ENCODE measurements around the gene SLC13A3. TPM values are rescaled to one million over a fixed set of nuclear protein-coding genes. Genes with fewer than 3 reads are reported as not detected.

Gene SLC13A3
- total and polyA plus RNA-seq, 2 donors (not counting 3 experiments of a cell fraction or from before 2014, with no cell fraction given): 0.11 to 0.40 TPM

GRCh38 chr20:46575394-46575793 lies 75.9 kb downstream of the SLC13A3 start:
- FAIRE-seq: no peak
- H2AFZ ChIP-seq (ENCODE audit: low read depth, low read length): no peak overlapping the region
- dilution Hi-C loops (cut with MboI; ENCODE audit: extremely low pct_ligation_motif_present, low sequenced_read_pairs): no loop called here
- H3K27ac ChIP-seq (ENCODE audit: insufficient read depth, low read depth, low read length): no peak overlapping the region
- TF ChIP-seq FOS (IDR thresholded peaks at IDR 0.05; ENCODE audit: borderline replicate concordance, insufficient read depth, low read length): no peak
- no peak for TF ChIP-seq GATA2 (IDR thresholded peaks at IDR 0.05; ENCODE audit: insufficient read depth, insufficient read length, low read depth, low read length)
- no peak for TF ChIP-seq CTCF (IDR thresholded peaks at IDR 0.05; ENCODE audit: extremely low read depth in 1 of 2, insufficient read depth in 1 of 2, low read depth in 1 of 2, low read length in 2 of 2)
- no peak for TF ChIP-seq POLR2AphosphoS5 (IDR thresholded peaks at IDR 0.05; ENCODE audit: insufficient read depth, low read depth, low read length)
- TF ChIP-seq JUN (IDR thresholded peaks at IDR 0.05; ENCODE audit: borderline replicate concordance, insufficient read depth, insufficient read length, low read depth): no peak
- no peak for TF ChIP-seq MYC (IDR thresholded peaks at IDR 0.05; ENCODE audit: low read depth, low read length)
- TF ChIP-seq EZH2 (IDR thresholded peaks at IDR 0.05; ENCODE audit: borderline replicate concordance, low read depth, low read length, severe bottlenecking): no peak
- TF ChIP-seq POLR2A (IDR thresholded peaks at IDR 0.05; ENCODE audit: low read depth, low read length): no peak
- TF ChIP-seq MAX (IDR thresholded peaks at IDR 0.05; ENCODE audit: insufficient read depth, insufficient read length): no peak
- H3K9me1 ChIP-seq (replicated peaks; ENCODE audit: control insufficient read depth, extremely low read depth, insufficient read depth, low read length): no peaks in the 10 kb centered on the region
- intact Hi-C loops (cut with micrococcal nuclease): no loop called here
- POLR2A ChIA-PET: no interaction called here
- DNase-seq (ENCODE audit: low read depth, low spot score): no peak
- H4K20me1 ChIP-seq (replicated peaks; ENCODE audit: control insufficient read depth, extremely low read depth, insufficient read depth, low read length): no peaks in the 10 kb centered on the region
- no peaks in the 10 kb centered on the region for H3K36me3 ChIP-seq (ENCODE audit: control insufficient read depth in 2 of 2, extremely low read depth in 1 of 2, insufficient read depth in 2 of 2, low read length in 2 of 2)
- peaks cover 3% of the 10 kb centered on the region for H3K4me1 ChIP-seq (ENCODE audit: control insufficient read depth, extremely low read depth, insufficient read depth, low read length)
- H3K4me2 ChIP-seq (ENCODE audit: insufficient read depth, low read length): no peak overlapping the region
- no peak overlapping the region for H3K9ac ChIP-seq (replicated peaks; ENCODE audit: extremely low read depth, insufficient read depth, low read length)
- no peaks in the 10 kb centered on the region for H3K9me3 ChIP-seq (replicated peaks; ENCODE audit: control insufficient read depth, insufficient read depth, low read length)
- CTCF ChIA-PET: interaction anchor here (1.7 kb wide), 1 partner anchor 13 kb away, joined by 10 read pairs; no protein-coding TSS in a partner anchor
- no peak overlapping the region for H3K4me3 ChIP-seq (replicated peaks in 1 of 3; ENCODE audit: insufficient read depth in 1 of 3, low read depth in 1 of 3, low read length in 3 of 3)
- no peaks in the 10 kb centered on the region for H3K27me3 ChIP-seq (ENCODE audit: control insufficient read depth in 2 of 2, insufficient read depth in 2 of 2, low read length in 2 of 2)
- no peaks in the 10 kb centered on the region for H3K79me2 ChIP-seq (ENCODE audit: control insufficient read depth, insufficient read depth, low read length)
- no TSS peak for BruUV-seq (replicated peaks)
